HepG2 (cell line): ENCODE measurements around the gene MCEE. TPM values are rescaled to one million over a fixed set of nuclear protein-coding genes. Genes with fewer than 3 reads are reported as not detected.

Source experiments
- ATAC-seq: fragments of 200-7000 bp; cut with Tn5 transposase; 3 replicates; pipeline ENCODE4 v1.9.1; 2020; ENCODE audit warnings: mild to moderate bottlenecking, moderate library complexity
- BruUV-seq: library from RNA; stranded (reverse); fragments of 400-500 nt; replicated peaks from 2 replicates; lab custom pipeline; 2021; lab: Mats Ljungman, UMichigan
- CTCF ChIA-PET: fragments of 300-600 bp; formaldehyde crosslinking; extraction: SDS; loops from one replicate; lab custom pipeline; 2021; ENCODE audit warnings: low total read pairs, inconsistent platforms, low intra/inter-chr PET ratio; lab: Yijun Ruan, JAX
- POLR2A ChIA-PET: fragments of 350-600 bp; sonication (Branson Sonifier 250); formaldehyde crosslinking; loops from one replicate; lab custom pipeline; 2020; ENCODE audit warnings: antibody characterized with exemption, inconsistent platforms; lab: Yijun Ruan, JAX
- DNase-seq: peaks from one replicate; pipeline ENCODE4 v3.0.0-alpha.2; 2015; ENCODE audit warnings: low spot score
- FAIRE-seq: peaks from 3 replicates; lab custom pipeline; 2011; peaks lifted over from hg19 to GRCh38; lab: Jason Lieb, UNC
- H2AFZ ChIP-seq: one replicate; pipeline ENCODE4 v1.6.1; 2011; ENCODE audit warnings: low read length, inconsistent platforms
- H3K27ac ChIP-seq: fragments of 300-600 bp; 3 replicates; pipeline ENCODE4 v1.8.0; 2011; ENCODE audit warnings: mixed run types, mild to moderate bottlenecking, mixed read lengths, low read length, inconsistent platforms; ENCODE audit not compliant: insufficient read depth; ENCODE audit errors: extremely low read length
- H3K27me3 ChIP-seq, 2 experiments: fragments of 200-600 bp in 1 of 2; 2 replicates in 1 of 2; 3 replicates in 1 of 2; pipeline versions ENCODE4 v1.6.0 to v1.8.0; 2011; ENCODE audit warnings: low read length in 2 of 2, mild to moderate bottlenecking in 2 of 2, moderate library complexity in 2 of 2, inconsistent platforms in 1 of 2; ENCODE audit not compliant: insufficient read depth in 2 of 2, control insufficient read depth in 1 of 2
- H3K36me3 ChIP-seq, 2 experiments: fragments of 200-600 bp in 1 of 2; replicated peaks in 1 of 2; 2 replicates in 1 of 2; 3 replicates in 1 of 2; pipeline versions ENCODE4 v1.5.1 to v1.8.0; 2011; ENCODE audit warnings: low read length in 2 of 2, inconsistent platforms in 1 of 2; ENCODE audit not compliant: insufficient read depth in 2 of 2, control insufficient read depth in 1 of 2
- H3K4me1 ChIP-seq: 2 replicates; pipeline ENCODE4 v1.5.1; 2012; ENCODE audit warnings: low read length, inconsistent platforms; ENCODE audit not compliant: insufficient read depth
- H3K4me2 ChIP-seq: 2 replicates; pipeline ENCODE4 v1.6.0; 2011; ENCODE audit warnings: low read depth, low read length, inconsistent platforms
- H3K4me3 ChIP-seq, 3 experiments: fragments of 200-600 bp in 1 of 3; sonication (generic), shearing (Covaris generic) in 1 of 3; replicated peaks in 1 of 3; 2 replicates each; pipeline ENCODE4 v1.5.1; 2011 to 2016; ENCODE audit warnings: low read length in 3 of 3, inconsistent platforms in 2 of 3, low read depth in 2 of 3, mild to moderate bottlenecking in 2 of 3, control low read depth in 1 of 3, mixed read lengths in 1 of 3; ENCODE audit not compliant: insufficient read depth in 1 of 3
- H3K79me2 ChIP-seq: one replicate; pipeline ENCODE4 v1.6.1; 2011; ENCODE audit warnings: low read length, inconsistent platforms; ENCODE audit not compliant: insufficient read depth
- H3K9ac ChIP-seq: 2 replicates; pipeline ENCODE4 v1.6.0; 2011; ENCODE audit warnings: mild to moderate bottlenecking, low read depth, low read length, inconsistent platforms; ENCODE audit not compliant: insufficient read depth
- H3K9me3 ChIP-seq: 2 replicates; pipeline ENCODE4 v1.5.1; 2012; ENCODE audit warnings: mild to moderate bottlenecking, low read length
- H4K20me1 ChIP-seq: 2 replicates; pipeline ENCODE4 v1.6.0; 2011; ENCODE audit warnings: inconsistent platforms, mild to moderate bottlenecking, low read length, moderate library complexity; ENCODE audit not compliant: insufficient read depth
- FOSL2 ChIP-seq: sonication (generic); formaldehyde crosslinking; IDR thresholded peaks from 2 replicates; pipeline ENCODE4 v1.4.0; 2020; ENCODE audit warnings: missing genetic modification reagents
- HOXD1 ChIP-seq: sonication (generic); formaldehyde crosslinking; IDR thresholded peaks from 2 replicates; pipeline ENCODE4 v1.5.0; 2020; ENCODE audit warnings: missing genetic modification reagents
- JDP2 ChIP-seq: sonication (generic); formaldehyde crosslinking; IDR thresholded peaks from 2 replicates; pipeline ENCODE4 v1.8.1; 2022; ENCODE audit warnings: missing genetic modification reagents, borderline replicate concordance
- PAF1 ChIP-seq: IDR thresholded peaks from 2 replicates; pipeline ENCODE4 v1.6.1; 2016; ENCODE audit warnings: missing genetic modification reagents, missing compliant biosample characterization
- POLR2A ChIP-seq, 2 experiments: IDR thresholded peaks; 2 replicates each; pipeline ENCODE4 v1.6.1; 2011; ENCODE audit warnings: low read depth in 2 of 2, low read length in 2 of 2, mild to moderate bottlenecking in 1 of 2, moderate library complexity in 1 of 2; ENCODE audit not compliant: insufficient read depth in 1 of 2
- POLR2G ChIP-seq: fragments of 200-400 bp; formaldehyde crosslinking; IDR thresholded peaks from 2 replicates; pipeline ENCODE4 v1.6.1; 2018; ENCODE audit warnings: mild to moderate bottlenecking, low read depth, low read length, moderate library complexity
- RBM22 ChIP-seq: fragments of 200-400 bp; formaldehyde crosslinking; optimal IDR thresholded peaks from 2 replicates; pipeline ENCODE3; 2017; ENCODE audit warnings: mild to moderate bottlenecking, low read length, moderate library complexity
- SAP130 ChIP-seq: IDR thresholded peaks from 2 replicates; pipeline ENCODE4 v1.6.1; 2016; ENCODE audit warnings: low read depth
- XBP1 ChIP-seq: sonication (generic); formaldehyde crosslinking; IDR thresholded peaks from 2 replicates; pipeline ENCODE4 v1.5.0; 2020; ENCODE audit warnings: missing genetic modification reagents
- ZBTB20 ChIP-seq: sonication (generic); formaldehyde crosslinking; IDR thresholded peaks from 2 replicates; pipeline ENCODE4 v1.8.1; 2023; ENCODE audit warnings: missing genetic modification reagents, low read depth, mild to moderate bottlenecking, borderline replicate concordance
- ZNF235 ChIP-seq: sonication (generic); formaldehyde crosslinking; IDR thresholded peaks from 2 replicates; pipeline ENCODE4 v1.8.1; 2023; ENCODE audit warnings: mild to moderate bottlenecking, missing genetic modification reagents, borderline replicate concordance
- ZNF672 ChIP-seq: sonication (generic); formaldehyde crosslinking; IDR thresholded peaks from 2 replicates; pipeline ENCODE4 v1.8.1; 2022; ENCODE audit warnings: missing genetic modification reagents
- WGBS: methylation state at CpG from one replicate; pipeline ENCODE4 v1.1.6; 2017; ENCODE audit warnings: low lambda C conversion rate; 5-methylcytosine and 5-hydroxymethylcytosine counted together
- in situ Hi-C: cut with HindIII; loops from 2 replicates; pipeline ENCODE4 v1.10.0; 2017; ENCODE audit warnings: low pct_unique_long_range_greater_than_20kb; ENCODE audit not compliant: extremely low pct_ligation_motif_present
- intact Hi-C: fragments of 100-400 bp; cut with micrococcal nuclease; formaldehyde crosslinking; loops from one replicate; pipeline ENCODE4 v1.10.0; 2022; ENCODE audit not compliant: unreplicated experiment
- polyA plus RNA-seq, 8 experiments: library from polyadenylated mRNA; depleted of rRNA in 3 of 8; stranded (reverse) in 7 of 8; unstranded in 1 of 8; fragments of >200 nt; fragmentation: Illumina TruSeq in 4 of 8; extraction: Trizol in 4 of 8; gene quantifications; 2 replicates each; pipeline versions ENCODE4 v1.2.1 to v1.2.3, GENCODE V29; 2011 to 2016; ENCODE audit warnings: low read depth in 4 of 8, missing spikeins in 1 of 8, mixed read lengths in 1 of 8; ENCODE audit not compliant: insufficient read depth in 1 of 8
- total RNA-seq, 5 experiments: library from RNA; depleted of rRNA; stranded (reverse); fragments of >200 nt; fragmentation: Illumina TruSeq; extraction: Trizol; gene quantifications; 2 replicates each; pipeline ENCODE4 v1.2.3, GENCODE V29; 2016; ENCODE audit warnings: low read depth in 1 of 5
- TF ChIP-seq, protein P1 (sequence below): IDR thresholded peaks from 2 replicates; pipeline ENCODE4 v1.6.1; 2016; ENCODE audit warnings: low read depth
- TF ChIP-seq, protein P2 (sequence below): sonication (generic); formaldehyde crosslinking; IDR thresholded peaks from 2 replicates; pipeline ENCODE4 v1.5.0; 2020; ENCODE audit warnings: mild to moderate bottlenecking, missing genetic modification reagents
- TF ChIP-seq, protein P3 (sequence below): conservative IDR thresholded peaks from 2 replicates; pipeline ENCODE4 v1.6.1; 2018; ENCODE audit warnings: missing genetic modification reagents

The MCEE gene
- total and polyA plus RNA-seq, 2 of the 13 experiments (the other 11 are each of a cell fraction or from before 2014, with no cell fraction given): 32.0 to 66.9 TPM

GRCh38 chr2:71125506-71126294 is 4.3 kb downstream of the MCEE start:
- CTCF ChIA-PET: no interaction called here
- peaks cover 13% of the 10 kb centered on the region for H4K20me1 ChIP-seq
- H3K27ac ChIP-seq: peak overlapping the region; percentile 30
- TF ChIP-seq RBM22 (peak; percentile 67), XBP1 (no peak), ZNF235 (CRISPR knock-in tag) (no peak), SAP130 (0 out of 2 replicates have a peak, but pooled peaks have one; percentile 15), ZBTB20 (no peak), JDP2 (CRISPR knock-in tag) (no peak), POLR2A (IDR thresholded peaks at IDR 0.05; ENCODE audit: insufficient read depth in 1 of 2, low read depth in 2 of 2, low read length in 2 of 2) (peak in 1 of 2 experiments; percentile 41; a peak in 1 of 4 replicates), PAF1 (CRISPR knock-in tag) (no peak), POLR2G (peak; percentile 48), HOXD1 (no peak), FOSL2 (peak; percentile 71), ZNF672 (CRISPR knock-in tag) (no peak)
- TF ChIP-seq, protein P1, sequence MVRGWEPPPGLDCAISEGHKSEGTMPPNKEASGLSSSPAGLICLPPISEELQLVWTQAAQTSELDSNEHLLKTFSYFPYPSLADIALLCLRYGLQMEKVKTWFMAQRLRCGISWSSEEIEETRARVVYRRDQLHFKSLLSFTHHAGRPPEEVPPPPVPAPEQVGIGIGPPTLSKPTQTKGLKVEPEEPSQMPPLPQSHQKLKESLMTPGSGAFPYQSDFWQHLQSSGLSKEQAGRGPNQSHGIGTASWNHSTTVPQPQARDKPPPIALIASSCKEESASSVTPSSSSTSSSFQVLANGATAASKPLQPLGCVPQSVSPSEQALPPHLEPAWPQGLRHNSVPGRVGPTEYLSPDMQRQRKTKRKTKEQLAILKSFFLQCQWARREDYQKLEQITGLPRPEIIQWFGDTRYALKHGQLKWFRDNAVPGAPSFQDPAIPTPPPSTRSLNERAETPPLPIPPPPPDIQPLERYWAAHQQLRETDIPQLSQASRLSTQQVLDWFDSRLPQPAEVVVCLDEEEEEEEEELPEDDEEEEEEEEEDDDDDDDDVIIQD (CRISPR knock-in tag): 0 out of 2 replicates have a peak, but pooled peaks have one; percentile 34
- TF ChIP-seq, protein P2, sequence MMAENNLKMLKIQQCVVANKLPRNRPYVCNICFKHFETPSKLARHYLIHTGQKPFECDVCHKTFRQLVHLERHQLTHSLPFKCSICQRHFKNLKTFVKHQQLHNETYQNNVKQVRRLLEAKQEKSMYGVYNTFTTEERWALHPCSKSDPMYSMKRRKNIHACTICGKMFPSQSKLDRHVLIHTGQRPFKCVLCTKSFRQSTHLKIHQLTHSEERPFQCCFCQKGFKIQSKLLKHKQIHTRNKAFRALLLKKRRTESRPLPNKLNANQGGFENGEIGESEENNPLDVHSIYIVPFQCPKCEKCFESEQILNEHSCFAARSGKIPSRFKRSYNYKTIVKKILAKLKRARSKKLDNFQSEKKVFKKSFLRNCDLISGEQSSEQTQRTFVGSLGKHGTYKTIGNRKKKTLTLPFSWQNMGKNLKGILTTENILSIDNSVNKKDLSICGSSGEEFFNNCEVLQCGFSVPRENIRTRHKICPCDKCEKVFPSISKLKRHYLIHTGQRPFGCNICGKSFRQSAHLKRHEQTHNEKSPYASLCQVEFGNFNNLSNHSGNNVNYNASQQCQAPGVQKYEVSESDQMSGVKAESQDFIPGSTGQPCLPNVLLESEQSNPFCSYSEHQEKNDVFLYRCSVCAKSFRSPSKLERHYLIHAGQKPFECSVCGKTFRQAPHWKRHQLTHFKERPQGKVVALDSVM (CRISPR knock-in tag): no peak
- TF ChIP-seq, protein P3, sequence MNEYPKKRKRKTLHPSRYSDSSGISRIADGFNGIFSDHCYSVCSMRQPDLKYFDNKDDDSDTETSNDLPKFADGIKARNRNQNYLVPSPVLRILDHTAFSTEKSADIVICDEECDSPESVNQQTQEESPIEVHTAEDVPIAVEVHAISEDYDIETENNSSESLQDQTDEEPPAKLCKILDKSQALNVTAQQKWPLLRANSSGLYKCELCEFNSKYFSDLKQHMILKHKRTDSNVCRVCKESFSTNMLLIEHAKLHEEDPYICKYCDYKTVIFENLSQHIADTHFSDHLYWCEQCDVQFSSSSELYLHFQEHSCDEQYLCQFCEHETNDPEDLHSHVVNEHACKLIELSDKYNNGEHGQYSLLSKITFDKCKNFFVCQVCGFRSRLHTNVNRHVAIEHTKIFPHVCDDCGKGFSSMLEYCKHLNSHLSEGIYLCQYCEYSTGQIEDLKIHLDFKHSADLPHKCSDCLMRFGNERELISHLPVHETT: no peak
- WGBS: 86% methylated on average over 7 of the region's 7 CpGs
- ATAC-seq: no peak
- peaks cover 11 to 24% of the 10 kb centered on the region in 2 experiments for H3K36me3 ChIP-seq
- in situ Hi-C loops: no loop called here
- H3K9ac ChIP-seq: no peak overlapping the region
- peaks cover 7% of the 10 kb centered on the region for H3K9me3 ChIP-seq
- no TSS peak for BruUV-seq
- peaks cover 54% of the 10 kb centered on the region for H3K79me2 ChIP-seq
- no peak overlapping the region for H3K4me3 ChIP-seq
- peaks cover 61% of the 10 kb centered on the region for H3K4me1 ChIP-seq
- no peak overlapping the region for H2AFZ ChIP-seq
- POLR2A ChIA-PET: interaction anchor here (1.4 kb wide), 1 partner anchor 58 kb away, joined by 7 read pairs; no protein-coding TSS in a partner anchor
- H3K27me3 ChIP-seq: no peaks in the 10 kb centered on the region; a peak in 1 of 5 replicates
- H3K4me2 ChIP-seq: no peak overlapping the region
- DNase-seq: no peak
- no peak for FAIRE-seq
- intact Hi-C loops: no loop called here
